A549 (cell line): ENCODE data around the gene BCDIN3D.

ENCODE experiments used
- BHLHE40 ChIP-seq: IDR thresholded peaks from 2 replicates; pipeline ENCODE4 v1.6.1; 2012; ENCODE audit warnings: low read depth, low read length, inconsistent platforms
- POLR2A ChIP-seq: IDR thresholded peaks from 2 replicates; pipeline ENCODE4 v1.6.1; 2012; ENCODE audit warnings: mild to moderate bottlenecking, low read length
- RAD21 ChIP-seq, 2 experiments: fragments of >200 bp in 1 of 2; sonication (Bioruptor Twin) in 1 of 2; formaldehyde crosslinking in 1 of 2; IDR thresholded peaks in 1 of 2; conservative IDR thresholded peaks in 1 of 2; 2 replicates in 1 of 2; 3 replicates in 1 of 2; pipeline ENCODE4 v1.6.1; 2012 to 2018; ENCODE audit warnings: inconsistent platforms in 1 of 2
- TF ChIP-seq, protein P1 (sequence below): fragments of >200 bp; sonication (Bioruptor Twin); formaldehyde crosslinking; IDR thresholded peaks from 3 replicates; pipeline ENCODE4 v1.5.1; 2016
- TF ChIP-seq, protein P2 (sequence below): fragments of 200-600 bp; sonication (generic); IDR thresholded peaks from 2 replicates; pipeline ENCODE4 v1.6.1; 2016; ENCODE audit warnings: antibody characterized with exemption, mild to moderate bottlenecking, moderate library complexity

DNA sequence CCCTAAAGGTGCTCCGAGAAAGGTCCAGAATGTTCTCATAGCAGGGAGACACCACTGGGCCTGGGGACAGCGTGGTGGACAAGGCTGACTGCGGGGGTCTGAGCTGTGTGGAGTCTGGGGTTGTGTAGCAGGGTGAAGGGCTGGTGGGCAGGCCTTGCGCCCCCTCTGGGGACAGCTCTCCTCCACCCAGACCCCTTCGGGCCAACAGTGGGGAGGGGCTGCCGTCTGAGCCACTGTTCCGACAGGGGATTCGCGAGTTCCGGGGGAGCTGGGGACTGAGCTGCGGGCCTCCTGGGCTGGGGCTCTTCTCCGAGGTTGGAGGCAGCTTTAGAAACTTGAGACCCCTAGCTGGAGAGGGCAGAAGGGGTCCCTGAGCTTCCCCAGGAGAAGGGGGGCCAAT, 46.8 kb downstream of the BCDIN3D start:
- TF ChIP-seq, protein P1, sequence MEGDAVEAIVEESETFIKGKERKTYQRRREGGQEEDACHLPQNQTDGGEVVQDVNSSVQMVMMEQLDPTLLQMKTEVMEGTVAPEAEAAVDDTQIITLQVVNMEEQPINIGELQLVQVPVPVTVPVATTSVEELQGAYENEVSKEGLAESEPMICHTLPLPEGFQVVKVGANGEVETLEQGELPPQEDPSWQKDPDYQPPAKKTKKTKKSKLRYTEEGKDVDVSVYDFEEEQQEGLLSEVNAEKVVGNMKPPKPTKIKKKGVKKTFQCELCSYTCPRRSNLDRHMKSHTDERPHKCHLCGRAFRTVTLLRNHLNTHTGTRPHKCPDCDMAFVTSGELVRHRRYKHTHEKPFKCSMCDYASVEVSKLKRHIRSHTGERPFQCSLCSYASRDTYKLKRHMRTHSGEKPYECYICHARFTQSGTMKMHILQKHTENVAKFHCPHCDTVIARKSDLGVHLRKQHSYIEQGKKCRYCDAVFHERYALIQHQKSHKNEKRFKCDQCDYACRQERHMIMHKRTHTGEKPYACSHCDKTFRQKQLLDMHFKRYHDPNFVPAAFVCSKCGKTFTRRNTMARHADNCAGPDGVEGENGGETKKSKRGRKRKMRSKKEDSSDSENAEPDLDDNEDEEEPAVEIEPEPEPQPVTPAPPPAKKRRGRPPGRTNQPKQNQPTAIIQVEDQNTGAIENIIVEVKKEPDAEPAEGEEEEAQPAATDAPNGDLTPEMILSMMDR = no peak
- TF ChIP-seq RAD21 (conservative IDR thresholded peaks at IDR 0.05 in 1 of 2, IDR thresholded peaks at IDR 0.05 in 1 of 2) (no peak), POLR2A (no peak), BHLHE40 (no peak)
- TF ChIP-seq, protein P2, sequence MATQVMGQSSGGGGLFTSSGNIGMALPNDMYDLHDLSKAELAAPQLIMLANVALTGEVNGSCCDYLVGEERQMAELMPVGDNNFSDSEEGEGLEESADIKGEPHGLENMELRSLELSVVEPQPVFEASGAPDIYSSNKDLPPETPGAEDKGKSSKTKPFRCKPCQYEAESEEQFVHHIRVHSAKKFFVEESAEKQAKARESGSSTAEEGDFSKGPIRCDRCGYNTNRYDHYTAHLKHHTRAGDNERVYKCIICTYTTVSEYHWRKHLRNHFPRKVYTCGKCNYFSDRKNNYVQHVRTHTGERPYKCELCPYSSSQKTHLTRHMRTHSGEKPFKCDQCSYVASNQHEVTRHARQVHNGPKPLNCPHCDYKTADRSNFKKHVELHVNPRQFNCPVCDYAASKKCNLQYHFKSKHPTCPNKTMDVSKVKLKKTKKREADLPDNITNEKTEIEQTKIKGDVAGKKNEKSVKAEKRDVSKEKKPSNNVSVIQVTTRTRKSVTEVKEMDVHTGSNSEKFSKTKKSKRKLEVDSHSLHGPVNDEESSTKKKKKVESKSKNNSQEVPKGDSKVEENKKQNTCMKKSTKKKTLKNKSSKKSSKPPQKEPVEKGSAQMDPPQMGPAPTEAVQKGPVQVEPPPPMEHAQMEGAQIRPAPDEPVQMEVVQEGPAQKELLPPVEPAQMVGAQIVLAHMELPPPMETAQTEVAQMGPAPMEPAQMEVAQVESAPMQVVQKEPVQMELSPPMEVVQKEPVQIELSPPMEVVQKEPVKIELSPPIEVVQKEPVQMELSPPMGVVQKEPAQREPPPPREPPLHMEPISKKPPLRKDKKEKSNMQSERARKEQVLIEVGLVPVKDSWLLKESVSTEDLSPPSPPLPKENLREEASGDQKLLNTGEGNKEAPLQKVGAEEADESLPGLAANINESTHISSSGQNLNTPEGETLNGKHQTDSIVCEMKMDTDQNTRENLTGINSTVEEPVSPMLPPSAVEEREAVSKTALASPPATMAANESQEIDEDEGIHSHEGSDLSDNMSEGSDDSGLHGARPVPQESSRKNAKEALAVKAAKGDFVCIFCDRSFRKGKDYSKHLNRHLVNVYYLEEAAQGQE = no peak
